GM12892 (cell line): Measurements from ENCODE around the gene FAM13A.

Experiments used
- POLR2A ChIP-seq: IDR thresholded peaks from 2 replicates; pipeline ENCODE4 v1.6.1; 2011; ENCODE audit warnings: low read depth, low read length, control low read depth
- POLR2AphosphoS5 ChIP-seq: IDR thresholded peaks from 2 replicates; pipeline ENCODE4 v1.6.1; 2011; ENCODE audit warnings: low read depth, low read length, control low read depth
- TAF1 ChIP-seq: IDR thresholded peaks from 2 replicates; pipeline ENCODE4 v1.6.1; 2011; ENCODE audit warnings: low read depth, mild to moderate bottlenecking, control low read depth, low read length, borderline replicate concordance

GRCh38 chr4:88690355-88690754 lies 366.6 kb downstream of the FAM13A start:
- TF ChIP-seq POLR2A: no peak
- TF ChIP-seq POLR2AphosphoS5: no peak
- no peak for TF ChIP-seq TAF1
